Heart left ventricle (tissue), 16 donors: ENCODE data around the gene LBX1. TPM values are rescaled to one million over a fixed set of nuclear protein-coding genes. Genes with fewer than 3 reads are reported as not detected.

Source experiments
- ATAC-seq, 4 donors: fragments of 200-7000 bp; cut with Tn5 transposase; one replicate each; pipeline ENCODE4 v1.9.1; 2020 to 2022; ENCODE audit warnings: moderate library complexity in 4 of 4, mild to moderate bottlenecking in 3 of 4, moderate number of reproducible peaks in 1 of 4
- DNase-seq, 5 donors: peaks; one replicate each; pipeline ENCODE4 v3.0.0-alpha.2; 2020
- H3K27ac ChIP-seq, 12 donors: fragments of 200-600 bp; sonication (generic) in 4 of 12; one replicate each; pipeline versions ENCODE4 v1.5.0 to v1.8.0; 2016 to 2022; ENCODE audit warnings: mild to moderate bottlenecking in 2 of 12
- H3K27me3 ChIP-seq, 9 donors: fragments of 200-600 bp; sonication (generic) in 2 of 9; one replicate each; pipeline versions ENCODE4 v1.5.1 to v1.8.0; 2016 to 2022; ENCODE audit warnings: mild to moderate bottlenecking in 3 of 9
- H3K36me3 ChIP-seq, 9 donors: fragments of 200-600 bp; sonication (generic) in 2 of 9; one replicate each; pipeline versions ENCODE4 v1.5.0 to v1.8.0; 2018 to 2022; ENCODE audit warnings: mild to moderate bottlenecking in 2 of 9
- H3K4me1 ChIP-seq, 12 donors: fragments of 200-600 bp; sonication (generic) in 4 of 12; one replicate each; pipeline versions ENCODE4 v1.5.0 to v1.8.0; 2016 to 2022; ENCODE audit warnings: mild to moderate bottlenecking in 3 of 12
- H3K4me3 ChIP-seq, 12 donors: fragments of 200-600 bp; sonication (generic) in 4 of 12; one replicate each; pipeline versions ENCODE4 v1.5.0 to v1.8.0; 2017 to 2022; ENCODE audit warnings: mild to moderate bottlenecking in 9 of 12, moderate library complexity in 4 of 12
- H3K9me3 ChIP-seq, 12 donors: fragments of 200-600 bp; sonication (generic) in 4 of 12; one replicate each; pipeline versions ENCODE4 v1.5.0 to v1.8.0; 2016 to 2022; ENCODE audit warnings: mild to moderate bottlenecking in 1 of 12
- POLR2A ChIP-seq, 2 donors: fragments of 450-650 bp; IDR thresholded peaks; one replicate each; pipeline ENCODE4 v1.6.1; 2017; ENCODE audit warnings: antibody characterized with exemption in 2 of 2, mild to moderate bottlenecking in 2 of 2, moderate library complexity in 2 of 2
- WGBS, 4 donors: extraction: QIAGEN DNeasy Blood & Tissue Kit in 2 of 4; methylation state at CpG; one replicate each; pipeline versions ENCODE4 v1.1.5 to v1.1.7; 2013 to 2018; 5-methylcytosine and 5-hydroxymethylcytosine counted together
- intact Hi-C, 10 donors: fragments of 100-400 bp; cut with DNase I; formaldehyde crosslinking; loops; one replicate each; pipeline versions ENCODE4 v1.11.1 to v1.14.2; 2022
- long read RNA-seq, 3 donors: library from polyadenylated mRNA; unstranded; transcript quantifications; one replicate each; pipeline ENCODE4 v2.0.0, GENCODE V29; 2020 to 2021
- polyA plus RNA-seq, 2 donors: library from polyadenylated mRNA; stranded (reverse); fragments of 200-250 nt; gene quantifications; one replicate each; pipeline ENCODE4 v1.2.3, GENCODE V29; 2013
- total RNA-seq, 9 donors: library from RNA; depleted of rRNA in 2 of 9; stranded (reverse); fragments of >200 nt in 2 of 9; fragmentation: NEBNext Ultra II Directional in 3 of 9; extraction: Animal tissue kit (Norgen Biotek cat#: 25700) in 3 of 9; gene quantifications; one replicate each; pipeline versions ENCODE4 v1.1.0 to v1.2.4, GENCODE V29; 2016 to 2023
- TF ChIP-seq, protein P1 (sequence below), 12 donors: fragments of 200-600 bp; sonication (generic) in 4 of 12; IDR thresholded peaks; one replicate each; pipeline versions ENCODE4 v1.5.0 to v1.8.0; 2018 to 2022; ENCODE audit warnings: antibody characterized with exemption in 12 of 12, mild to moderate bottlenecking in 5 of 12
- donor health status: ischemic (EF 13 %, LVEDD 7.1; RV severe dilation, severe dysfunction).
- donor health status: healthy with polysubstance abuse.
- donor health status: DM: no; HTN: yes; CAD: no.
- donor health status: DM: no; HTN: no; CAD: no.
- donor health status: ischemic (EF 25% LVEDD 6.9; RV normal size, moderate dysfunction).
- donor health status: ischemic (EF 25% LVEDD 5.7; RV mildly dilated, moderate dysfunction).
- donor health status: healthy.
- donor health status: DM: yes; HTN: yes; CAD: no.
- donor health status: ischemic (EF 35%, LVEDD 5.7; RV mildly dilated, moderate dysfunction).
- donor health status: nonischemic (EF 11% LVEDD 7.7; RV severe dilation, severe dysfunction).
- donor health status: DM: yes; HTN: yes; CAD: no.
- donor health status: PGD.
- donor health status: ischemic (EF 29% LVEDD 5.4; RV normal size, mild dysfunction).
- donor health status: nonischemic (EF 23%, LVEDD 6.1; RV moderate dilation, normal function).

Gene LBX1
- total RNA-seq (under 1 TPM in 1 of 9 donors, not detected in 8; 0.08 TPM), polyA plus RNA-seq (not detected)
- long read RNA-seq, donor 1: 0 reads
- long read RNA-seq, donor 2: 0 reads
- long read RNA-seq, donor 3: 0 reads

- DNase-seq: no peak
- no peak within 1 kb of the TSS for H3K27ac ChIP-seq
Measured at GRCh38 chr10:101229266-101230182, at the start of gene LBX1. Gene LBX1, minus strand, starts transcription at chr10:101229463. Its CDS starts 648 bp downstream, at chr10:101228815.

GRCh38 chr10:101273741-101274140 lies 44.5 kb upstream of the LBX1 start:
- no peak for DNase-seq
- Histone ChIP-seq H3K4me3 (no peak overlapping the region), H3K27me3 (peaks cover 0 to 25% (median 4%) of the 10 kb centered on the region in 9 donors), H3K9me3 (no peaks in the 10 kb centered on the region), H3K36me3 (no peaks in the 10 kb centered on the region), H3K27ac (no peak overlapping the region), H3K4me1 (no peaks in the 10 kb centered on the region)
- ATAC-seq: no peak
- intact Hi-C loops: loop anchor here in 7 of 10 donors (5.0 to 10.0 kb wide), 4 partner anchors 291 to 301 kb away; no protein-coding TSS in a partner anchor
- 88 to 93% (median 92%) methylated on average over 4 of the region's 4 CpGs for whole genome bisulfite sequencing, 4 donors
- TF ChIP-seq, protein P1, sequence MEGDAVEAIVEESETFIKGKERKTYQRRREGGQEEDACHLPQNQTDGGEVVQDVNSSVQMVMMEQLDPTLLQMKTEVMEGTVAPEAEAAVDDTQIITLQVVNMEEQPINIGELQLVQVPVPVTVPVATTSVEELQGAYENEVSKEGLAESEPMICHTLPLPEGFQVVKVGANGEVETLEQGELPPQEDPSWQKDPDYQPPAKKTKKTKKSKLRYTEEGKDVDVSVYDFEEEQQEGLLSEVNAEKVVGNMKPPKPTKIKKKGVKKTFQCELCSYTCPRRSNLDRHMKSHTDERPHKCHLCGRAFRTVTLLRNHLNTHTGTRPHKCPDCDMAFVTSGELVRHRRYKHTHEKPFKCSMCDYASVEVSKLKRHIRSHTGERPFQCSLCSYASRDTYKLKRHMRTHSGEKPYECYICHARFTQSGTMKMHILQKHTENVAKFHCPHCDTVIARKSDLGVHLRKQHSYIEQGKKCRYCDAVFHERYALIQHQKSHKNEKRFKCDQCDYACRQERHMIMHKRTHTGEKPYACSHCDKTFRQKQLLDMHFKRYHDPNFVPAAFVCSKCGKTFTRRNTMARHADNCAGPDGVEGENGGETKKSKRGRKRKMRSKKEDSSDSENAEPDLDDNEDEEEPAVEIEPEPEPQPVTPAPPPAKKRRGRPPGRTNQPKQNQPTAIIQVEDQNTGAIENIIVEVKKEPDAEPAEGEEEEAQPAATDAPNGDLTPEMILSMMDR (IDR thresholded peaks at IDR 0.05): no peak
- TF ChIP-seq POLR2A (IDR thresholded peaks at IDR 0.05): no peak

More at GRCh38 chr10:101229266-101230182, at the start of gene LBX1:
- Histone ChIP-seq H3K27me3 (peaks cover 83 to 100% (median 100%) of the 10 kb centered on the region in 9 donors), H3K9me3 (no peaks in the 10 kb centered on the region), H3K4me1 (peaks cover 2 to 56% (median 40%) of the 10 kb centered on the region in 12 donors), H3K36me3 (no peaks in the 10 kb centered on the region), H3K4me3 (peak within 1 kb of the TSS; percentile 1 to 34 (median 21))
- WGBS, 4 donors: 1 to 2% (median 1%) methylated on average over 28 to 63 of the region's 63 CpGs
- ATAC-seq: peak in 1 of 4 donors; percentile 5
- intact Hi-C loops: no loop called here
- no peak for TF ChIP-seq POLR2A (IDR thresholded peaks at IDR 0.05)
- TF ChIP-seq, protein P1 (IDR thresholded peaks at IDR 0.05): no peak

- Histone ChIP-seq H3K27me3 (peaks cover 0 to 25% (median 4%) of the 10 kb centered on the region in 9 donors), H3K9me3 (no peaks in the 10 kb centered on the region), H3K36me3 (no peaks in the 10 kb centered on the region), H3K4me1 (no peaks in the 10 kb centered on the region), H3K4me3 (no peak overlapping the region), H3K27ac (no peak overlapping the region)
- TF ChIP-seq POLR2A (IDR thresholded peaks at IDR 0.05): no peak
- TF ChIP-seq, protein P1 (IDR thresholded peaks at IDR 0.05): no peak
- ATAC-seq: no peak
- WGBS, 4 donors: 84 to 89% (median 85%) methylated on average over 10 of the region's 10 CpGs
- DNase-seq: no peak
- intact Hi-C loops: loop anchor here in 7 of 10 donors (5.0 to 10.0 kb wide), 4 partner anchors 291 to 301 kb away; no protein-coding TSS in a partner anchor
Measured at GRCh38 chr10:101273330-101273729, 44.1 kb upstream of the LBX1 start.
